NCI-H146 treated with DMSO at 0.1 percent for 48 hours (cell line): ENCODE data around the gene ILK.

Source experiments
- DNase-seq: peaks from one replicate; lab custom pipeline; 2025; ENCODE audit not compliant: unreplicated experiment; lab: John Stamatoyannopoulos, UW

The ILK gene

DNA sequence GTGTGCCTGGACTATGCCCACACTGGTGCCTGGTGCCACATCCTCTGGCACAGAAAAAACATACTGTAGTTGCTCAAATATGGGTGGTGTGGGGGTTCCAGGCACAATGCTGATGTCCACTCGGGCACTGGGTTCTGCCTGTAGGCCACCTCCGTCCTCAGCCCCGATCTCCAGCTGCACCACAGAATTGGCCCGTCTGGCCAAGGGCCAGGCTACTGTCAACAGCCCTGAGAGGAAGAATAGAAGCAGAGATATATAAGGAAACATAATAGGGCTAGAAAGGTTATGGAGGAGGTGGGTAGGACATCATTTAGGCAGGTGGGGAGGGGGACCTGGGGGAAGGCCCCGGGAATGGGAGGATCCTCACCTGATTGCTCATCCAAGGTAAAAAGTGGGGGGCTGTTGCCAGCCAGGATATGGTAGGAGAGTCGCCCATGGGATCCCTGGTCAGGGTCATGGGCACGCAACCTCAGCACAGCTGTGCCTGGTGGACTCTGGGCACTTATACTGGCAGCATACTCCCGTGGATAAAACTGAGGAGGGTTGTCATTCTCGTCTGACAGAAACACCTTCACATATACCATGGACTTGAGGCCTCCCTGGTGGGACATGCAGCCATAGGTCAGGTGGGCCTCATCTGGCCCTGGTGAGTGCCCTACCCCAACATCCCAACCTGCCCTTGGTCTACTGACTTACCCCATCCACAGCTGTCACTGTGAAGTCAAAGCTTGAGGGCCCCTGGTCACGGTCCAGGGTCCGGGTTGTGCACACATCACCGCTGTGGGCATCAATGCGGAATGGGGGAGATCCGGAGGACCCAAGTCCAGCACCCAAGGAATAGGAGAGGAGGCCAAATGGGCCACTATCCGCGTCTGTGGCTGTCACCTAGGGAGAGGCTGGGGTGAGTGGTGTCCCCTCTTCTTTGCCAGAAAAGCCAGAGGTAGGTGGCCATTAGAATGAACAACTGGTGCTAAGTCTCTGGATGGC is 30.1 kb downstream of the ILK start:
- DNase-seq = no peak

DNA sequence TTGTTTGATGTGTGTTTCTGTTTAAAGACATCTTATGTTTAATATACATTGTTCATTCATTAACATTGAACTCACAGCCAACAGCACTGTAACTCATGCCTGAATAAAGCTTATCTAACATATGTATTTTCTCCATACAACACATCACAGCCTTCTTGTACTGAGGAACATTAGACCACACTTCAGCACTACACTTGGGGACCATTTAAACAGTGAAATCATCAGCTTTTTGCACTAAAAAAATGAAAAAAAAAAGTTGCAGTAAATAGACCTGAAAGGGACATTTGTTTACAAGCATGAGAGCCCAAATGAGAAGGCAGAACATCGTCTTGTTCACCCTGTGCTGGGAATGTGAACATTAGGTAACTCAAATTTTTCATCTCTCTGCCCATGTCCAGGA is 31.0 kb downstream of the ILK start:
- DNase-seq = no peak

DNA sequence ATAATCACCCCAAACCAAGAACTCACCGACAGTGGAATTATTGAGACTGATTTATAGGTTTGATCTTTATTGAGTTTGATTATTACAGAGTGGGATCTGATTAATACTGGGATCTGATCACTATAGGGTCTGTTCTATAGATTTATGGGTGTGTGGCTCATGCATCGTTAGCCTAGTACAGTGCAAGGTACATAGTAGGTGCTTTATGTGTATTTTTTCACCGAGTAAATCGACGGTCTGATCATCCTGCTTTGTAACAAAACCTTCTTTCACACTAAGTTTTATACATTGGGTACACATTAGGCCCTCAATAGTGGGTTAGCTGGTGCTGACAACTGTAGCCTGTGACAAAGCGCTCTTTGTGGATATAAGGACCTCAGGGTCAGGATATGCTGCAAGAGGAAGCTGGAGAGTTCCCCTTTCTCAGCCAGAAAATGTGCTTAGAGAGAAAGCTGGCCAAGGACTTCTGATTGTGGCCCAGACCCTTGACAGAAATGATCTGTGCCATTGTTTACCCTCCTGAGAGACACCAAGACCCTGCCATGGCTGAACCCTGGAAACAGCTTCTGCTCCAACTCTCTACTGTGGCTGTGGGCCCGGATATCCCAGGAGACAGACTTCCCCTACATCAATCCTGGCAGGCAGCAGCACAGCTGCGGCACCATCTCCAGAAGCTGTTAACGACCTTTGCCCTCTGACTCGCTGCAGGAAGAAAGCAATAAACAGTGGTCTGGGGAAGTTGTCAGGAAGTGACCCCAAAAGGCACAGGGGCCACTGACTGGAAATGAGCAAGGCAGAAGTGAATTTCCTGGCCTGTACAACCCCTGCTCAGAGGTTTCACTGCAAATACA is 31.7 kb downstream of the ILK start:
- no peak for DNase-seq

DNA sequence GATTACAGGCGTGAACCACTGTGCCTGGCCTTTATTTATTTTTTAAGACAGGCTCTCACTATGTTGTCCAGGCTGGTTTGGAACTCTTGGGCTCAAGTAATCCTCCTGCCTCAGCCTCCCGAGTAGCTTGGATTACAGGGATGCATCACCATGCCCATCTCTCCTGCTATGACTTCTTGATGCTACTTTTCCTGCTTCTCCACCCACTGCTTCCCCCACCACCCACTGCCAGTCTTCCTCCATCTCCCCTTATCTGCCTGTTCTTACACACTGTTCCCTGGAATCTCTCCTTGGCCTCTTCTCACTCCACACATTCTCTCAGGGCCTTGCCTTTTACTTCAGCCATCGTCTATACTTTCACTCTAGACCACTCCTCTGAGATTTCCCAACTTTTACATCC is 32.9 kb downstream of the ILK start:
- no peak for DNase-seq

DNA sequence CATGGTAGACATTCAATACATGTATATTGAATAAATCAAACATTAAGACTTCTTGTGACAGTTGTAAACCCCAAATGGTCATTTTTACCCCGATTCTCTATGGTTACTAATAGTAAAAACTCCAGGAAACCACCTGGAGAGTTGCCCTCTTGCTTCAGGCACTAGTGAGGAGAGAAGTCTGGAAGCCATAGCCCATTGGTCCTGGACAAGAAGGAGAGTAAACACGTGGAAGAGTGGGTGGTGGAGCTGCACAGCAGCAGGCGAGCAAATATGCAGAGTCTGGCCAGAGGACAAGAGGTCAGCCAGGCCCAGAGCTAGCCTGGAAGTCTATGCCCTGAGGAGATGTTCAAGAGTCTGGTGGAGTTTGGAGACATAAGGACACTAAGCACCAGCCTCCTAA is 34.3 kb downstream of the ILK start:
- no peak for DNase-seq

DNA sequence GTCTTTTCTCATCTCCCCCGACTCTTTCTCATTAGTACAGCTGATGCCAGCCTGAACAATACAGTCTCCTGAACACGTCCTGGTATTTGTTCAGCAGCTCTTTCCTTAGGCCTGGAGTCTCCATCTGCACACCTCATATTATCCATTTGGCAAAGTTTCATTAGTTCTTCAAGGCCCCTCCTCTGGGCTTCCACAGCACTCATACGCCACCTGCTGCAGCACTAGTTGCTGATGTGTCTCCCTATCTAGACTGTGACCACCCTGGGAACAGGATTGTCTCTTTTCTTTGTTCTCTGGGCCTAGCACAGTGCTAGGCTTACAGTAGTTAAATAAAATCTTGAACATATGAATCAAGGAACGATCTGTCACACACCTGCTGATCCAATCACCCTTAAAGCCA is 34.9 kb downstream of the ILK start:
- DNase-seq = no peak

DNA sequence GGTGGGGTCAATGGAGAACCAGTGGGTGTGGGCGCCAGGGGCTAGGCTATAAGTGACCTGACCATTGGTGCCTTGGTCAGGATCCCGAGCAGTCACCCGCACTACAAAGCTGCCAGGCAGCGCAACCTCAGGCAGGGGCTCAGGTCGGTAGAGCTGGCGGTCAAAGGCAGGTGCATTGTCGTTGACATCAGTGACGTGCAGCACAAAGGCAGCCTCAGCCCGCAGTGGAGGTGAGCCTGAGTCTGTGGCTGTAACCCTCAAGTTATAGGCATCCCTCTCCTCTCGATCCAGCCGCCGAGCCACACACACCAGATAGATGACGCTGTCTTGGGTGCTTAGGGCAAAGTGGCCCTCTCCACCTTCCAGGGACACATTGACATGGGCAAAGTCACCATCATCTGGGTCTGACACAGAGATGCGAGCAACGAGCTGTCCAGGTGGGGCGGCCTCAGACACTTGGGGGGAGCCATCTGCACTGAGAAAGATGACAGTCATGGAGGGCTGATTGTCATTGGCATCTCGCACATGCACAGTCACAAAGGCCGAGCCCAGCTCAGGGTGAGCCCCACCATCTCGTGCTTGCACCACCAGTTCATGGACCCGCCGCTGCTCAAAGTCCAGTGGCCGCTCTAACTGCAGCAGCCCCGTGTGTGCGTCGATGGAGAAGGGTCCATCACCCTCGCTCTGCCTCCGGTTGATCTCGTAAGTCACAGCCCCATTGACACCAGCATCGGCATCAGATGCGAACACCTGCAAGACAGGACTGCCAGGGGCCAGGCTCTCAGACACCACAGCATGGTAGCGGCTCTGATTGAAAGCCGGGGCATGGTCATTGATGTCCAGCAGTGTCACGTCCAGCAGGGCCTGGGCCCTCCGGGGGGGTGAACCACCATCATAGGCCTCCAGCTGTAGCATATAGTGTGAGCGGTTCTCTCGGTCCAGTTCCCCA is 36.7 kb downstream of the ILK start:
- no peak for DNase-seq

DNA sequence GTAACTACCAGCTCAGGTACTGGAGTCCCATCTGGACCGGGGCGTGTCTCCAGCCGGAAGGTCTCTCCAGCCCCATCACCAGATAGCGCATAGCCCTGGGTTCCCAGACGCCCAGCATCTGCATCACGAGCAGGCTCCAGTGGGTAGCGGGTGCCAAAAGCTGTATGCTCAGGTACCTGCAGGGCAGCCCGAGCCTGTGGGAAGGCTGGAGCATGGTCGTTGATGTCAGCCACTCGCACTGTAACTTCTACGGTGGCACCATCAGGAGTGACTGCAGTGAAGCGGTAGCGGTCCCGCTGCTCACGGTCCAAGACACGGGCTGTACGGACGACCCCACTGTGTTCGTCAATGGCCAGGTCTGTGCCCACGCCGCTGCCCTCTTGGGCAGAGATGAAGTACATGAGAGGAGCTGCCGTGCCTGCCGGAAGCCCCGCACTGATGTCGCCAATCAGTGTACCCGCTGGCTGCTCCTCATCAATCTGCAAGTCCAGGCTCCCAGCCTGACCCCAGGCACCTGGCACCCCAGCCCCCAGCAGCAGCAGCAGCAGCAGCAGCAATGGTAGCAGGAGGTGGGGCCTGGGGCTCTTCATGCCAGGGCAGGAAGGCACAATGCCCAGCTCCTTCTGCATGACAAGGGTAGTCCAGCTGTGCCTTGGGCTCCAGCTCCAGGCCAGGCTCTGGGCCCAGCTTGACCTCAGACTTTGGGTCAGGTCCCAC is 37.6 kb downstream of the ILK start:
- DNase-seq = no peak

DNA sequence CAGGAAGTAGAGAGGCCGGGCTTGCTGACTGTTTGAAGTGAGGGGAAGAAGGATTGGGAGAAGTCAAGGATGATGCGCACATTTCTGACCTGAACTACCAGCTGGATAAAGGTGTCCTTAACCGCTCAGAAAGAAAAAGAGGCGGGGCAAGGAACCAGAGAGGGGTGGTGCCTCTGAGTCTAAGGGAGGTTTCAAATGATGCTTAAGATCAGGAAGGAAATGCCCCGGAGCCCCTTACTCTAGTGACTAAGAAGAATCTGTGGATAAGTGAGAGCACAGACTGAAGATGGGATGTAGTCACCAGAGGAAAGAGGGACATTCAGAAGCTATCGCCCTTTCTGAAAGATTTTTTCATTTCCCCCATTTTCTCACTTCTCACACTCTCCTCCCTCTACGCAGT is 39.4 kb downstream of the ILK start:
- no peak for DNase-seq

DNA sequence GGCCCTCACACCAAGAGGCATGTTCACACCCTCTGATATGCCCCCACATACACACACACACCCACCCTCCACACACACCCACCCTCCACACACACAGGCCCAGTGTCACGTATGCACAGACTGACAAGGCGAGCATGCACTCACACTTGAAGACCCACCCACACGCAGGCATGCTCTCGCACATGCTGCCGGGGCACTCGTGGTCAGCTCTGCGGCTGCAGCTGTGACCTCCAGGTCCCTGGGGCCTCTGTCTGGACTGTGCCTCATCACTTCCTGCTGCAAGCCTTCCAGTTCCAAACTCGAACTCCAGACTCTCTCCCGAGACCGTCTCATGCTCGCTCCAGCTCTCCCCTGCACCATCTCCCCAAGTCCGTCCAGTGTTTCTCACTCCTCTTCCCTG is 42.5 kb downstream of the ILK start:
- no peak for DNase-seq

DNA sequence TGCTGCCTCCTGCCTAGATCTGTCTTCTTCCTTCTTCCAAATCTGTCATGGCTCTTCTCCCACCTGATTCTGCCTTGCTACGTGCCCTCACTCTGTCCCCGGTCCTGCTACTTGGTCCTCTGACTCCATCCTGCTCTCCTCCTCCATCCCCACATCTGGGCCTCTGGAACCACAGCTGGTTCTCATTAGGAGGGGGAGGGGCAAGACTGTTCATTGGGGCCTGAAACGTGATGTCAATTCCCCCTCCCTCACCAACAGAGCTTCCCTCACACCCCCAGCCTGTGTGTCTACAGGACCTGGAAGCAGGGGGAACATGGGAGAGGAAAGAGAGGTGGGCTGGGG is 43.0 kb downstream of the ILK start:
- DNase-seq = no peak

DNA sequence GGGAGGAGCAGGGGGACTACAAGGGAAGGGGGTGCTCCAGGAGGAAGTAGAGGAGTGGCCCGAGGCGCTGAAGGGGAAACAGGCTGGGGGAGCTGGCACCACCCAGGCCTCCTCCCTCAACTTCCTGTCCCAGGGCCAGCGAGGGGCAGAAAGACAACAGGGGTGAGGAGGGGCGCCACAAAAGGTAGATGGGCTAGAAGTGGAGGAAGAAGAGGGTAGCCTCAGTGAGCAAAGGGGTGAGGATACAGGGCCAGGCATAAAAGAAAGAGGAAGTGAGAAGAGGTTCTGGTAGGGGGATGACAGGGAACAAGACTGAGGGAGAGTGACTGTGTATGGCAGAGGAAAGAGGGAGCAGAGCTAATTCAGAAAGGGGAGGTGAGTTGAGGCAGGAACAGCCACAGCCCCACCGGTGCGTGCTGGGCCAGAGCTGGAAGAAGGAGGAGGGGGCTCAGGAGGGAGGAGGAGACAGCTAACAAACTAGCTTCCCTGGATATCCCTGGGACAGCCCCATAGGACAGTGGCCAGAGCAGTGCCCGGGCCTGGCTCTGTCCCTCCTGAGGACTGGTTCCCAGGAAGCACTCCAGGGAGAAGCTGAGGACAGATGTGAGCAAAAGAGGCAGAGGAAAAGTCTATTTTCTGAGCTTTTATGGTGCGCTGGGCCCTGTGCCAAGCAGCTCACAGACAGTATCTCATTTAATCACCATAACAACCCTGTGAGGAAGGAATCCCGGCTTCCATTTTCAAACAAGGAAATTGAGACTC is 43.5 kb downstream of the ILK start:
- DNase-seq = no peak

DNA sequence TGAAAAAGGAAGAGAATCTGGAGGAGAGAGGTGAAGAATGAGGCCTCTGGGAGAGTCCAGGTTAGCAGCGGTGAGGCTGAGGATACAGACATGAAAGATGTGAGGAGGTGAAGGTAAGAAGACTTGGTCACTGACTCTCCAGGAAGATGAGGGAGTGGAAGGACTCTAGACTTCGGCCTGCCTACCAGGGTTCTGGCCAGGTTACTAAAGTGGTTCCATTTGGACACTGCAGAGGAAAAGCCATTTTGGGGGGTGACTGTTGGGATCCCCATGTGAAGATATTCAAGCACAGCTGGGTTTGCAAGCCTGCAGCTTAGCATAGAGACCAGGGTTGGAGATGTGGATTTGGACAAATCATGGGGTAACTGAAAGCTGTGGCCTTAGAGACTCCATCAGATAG is 44.3 kb downstream of the ILK start:
- DNase-seq = no peak

DNA sequence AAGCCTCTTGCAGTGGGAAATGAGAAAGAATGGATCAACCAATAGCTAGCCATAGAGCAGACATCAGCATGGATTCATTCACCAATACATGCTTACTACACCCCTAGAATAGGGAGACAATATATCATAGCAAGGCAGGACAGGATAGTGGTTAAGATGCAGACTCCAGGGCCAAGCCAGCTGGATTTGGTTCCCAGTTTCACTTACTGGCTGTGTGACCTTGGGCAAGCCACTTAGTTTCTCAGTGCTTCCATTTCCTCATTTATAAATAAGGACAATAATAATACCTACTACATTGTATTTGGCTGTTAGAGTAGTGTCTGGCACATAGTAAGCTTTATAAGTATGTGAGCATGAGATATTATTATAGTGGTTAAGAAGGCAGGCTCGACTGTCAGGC is 44.9 kb downstream of the ILK start:
- no peak for DNase-seq

DNA sequence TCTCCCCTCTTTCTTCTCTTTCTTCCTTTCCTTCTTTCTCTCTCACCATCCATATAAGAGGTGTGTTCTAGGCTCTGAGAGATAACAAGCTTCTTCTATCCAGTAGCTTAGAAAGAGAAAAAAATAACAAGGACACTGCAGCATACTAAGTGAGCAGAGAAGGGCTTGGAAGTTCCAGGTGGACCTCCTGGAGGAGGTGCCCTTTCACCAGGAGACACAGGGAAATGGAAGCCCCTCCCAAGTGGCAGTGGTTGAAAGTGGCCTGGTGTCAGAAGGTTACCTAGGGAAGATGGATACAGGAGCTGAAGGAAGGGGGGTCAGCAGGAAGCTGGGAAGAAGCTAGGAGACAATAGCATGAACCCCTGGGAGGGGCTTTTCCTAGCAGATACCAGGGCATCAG is 46.5 kb downstream of the ILK start:
- DNase-seq = no peak

DNA sequence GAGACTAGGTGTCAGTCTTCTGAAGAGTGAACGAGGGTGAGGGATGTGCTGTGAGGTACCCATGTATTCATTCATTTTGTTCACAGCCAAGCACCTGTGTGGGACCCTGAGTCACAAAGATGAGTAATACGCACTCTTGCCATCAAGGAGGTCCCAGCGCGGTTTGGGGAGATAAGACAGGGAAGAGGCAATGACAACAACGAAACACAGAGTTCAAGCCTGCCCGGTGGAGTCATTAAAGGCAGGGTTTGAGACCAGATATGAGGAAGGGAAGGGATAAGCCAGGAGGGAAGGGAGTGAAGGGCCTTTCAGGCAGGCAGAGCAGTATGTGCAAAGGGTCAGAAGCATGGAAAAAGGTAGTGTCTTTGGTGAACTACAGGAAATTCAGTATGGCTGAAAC is 47.4 kb downstream of the ILK start:
- DNase-seq = no peak

DNA sequence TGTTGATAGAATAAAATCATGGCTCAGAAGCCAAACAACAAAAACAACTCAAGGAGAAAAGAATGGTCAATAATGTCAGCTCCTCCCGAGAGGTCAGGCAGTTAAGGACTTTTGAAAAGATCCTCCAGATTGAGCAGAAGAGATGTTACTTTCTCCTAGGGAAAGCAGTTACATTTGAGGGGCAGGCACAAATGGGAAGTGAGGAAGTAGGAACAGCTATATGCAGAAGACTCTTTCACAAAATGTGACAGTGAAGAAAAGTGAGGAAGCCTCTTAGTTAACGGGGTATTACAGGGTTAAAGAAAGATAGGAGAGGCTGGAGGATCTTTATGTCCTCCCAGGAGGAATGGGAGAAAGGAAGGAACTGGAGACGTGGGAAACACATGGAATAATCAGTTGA is 48.6 kb downstream of the ILK start:
- no peak for DNase-seq

DNA sequence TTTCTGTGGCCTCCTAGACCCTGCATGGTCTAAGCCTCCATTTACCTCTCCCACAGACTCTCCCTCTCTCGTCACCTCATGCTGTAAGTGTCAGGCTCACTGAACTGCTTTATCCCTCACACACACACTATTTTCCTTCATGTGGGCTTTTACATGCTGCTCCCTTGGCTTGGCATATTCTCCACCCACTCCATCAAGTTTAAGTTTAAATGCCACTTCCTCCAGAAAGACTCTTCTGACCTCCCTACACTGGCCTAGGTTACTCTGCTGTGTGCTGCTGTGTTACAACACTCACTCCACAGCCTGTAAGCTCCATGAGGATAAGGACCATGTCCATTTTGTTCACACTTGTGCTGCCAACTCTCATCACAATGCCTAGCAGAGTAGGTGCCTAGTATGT is 49.5 kb downstream of the ILK start:
- no peak for DNase-seq

DNA sequence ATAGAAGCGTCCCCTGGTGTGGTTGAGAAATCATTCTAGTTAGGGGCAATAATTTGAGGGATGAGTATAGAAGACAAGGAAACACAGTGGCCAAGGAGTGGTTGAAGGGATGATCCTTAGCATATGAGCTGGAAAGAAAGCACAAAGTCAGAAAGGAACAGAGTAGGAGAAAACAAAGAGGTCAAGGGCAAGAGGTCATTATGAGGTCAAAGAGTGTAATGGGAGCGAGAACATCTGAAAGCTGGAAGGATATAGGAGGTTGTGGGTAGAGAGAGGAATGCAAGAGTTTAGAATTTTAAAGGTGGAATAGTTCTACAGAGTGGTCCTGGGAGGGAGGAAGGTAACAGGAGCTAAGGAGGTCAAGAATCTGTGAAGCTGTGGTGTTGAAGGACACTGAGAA is 50.1 kb downstream of the ILK start:
- no peak for DNase-seq
